ENCODE data around the gene CCDC90B. TPM values are rescaled to one million over a fixed set of nuclear protein-coding genes. Genes with fewer than 3 reads are reported as not detected.

Gene CCDC90B
- total and polyA plus RNA-seq, 10 of the 15 experiments (the other 5 are each of a cell fraction or from before 2014, with no cell fraction given) = 33.2 to 91.5 (median 59.2) TPM

- FAIRE-seq = no peak
- SMC1A ChIA-PET (ENCODE audit: uncharacterized antibody, unreplicated experiment) = interaction anchor here (1.0 kb wide), 1 partner anchor 359 kb away, joined by 3 read pairs; no protein-coding TSS in a partner anchor
- TF ChIP-seq PAX5 (IDR thresholded peaks at IDR 0.05; ENCODE audit: borderline replicate concordance, low read depth, low read length) (no peak), BCL11A (IDR thresholded peaks at IDR 0.05; ENCODE audit: low read depth, low read length) (no peak), CHD4 (IDR thresholded peaks at IDR 0.05) (no peak), NFYA (IDR thresholded peaks at IDR 0.05; ENCODE audit: borderline replicate concordance, low read depth, low read length) (no peak), RAD21 (IDR thresholded peaks at IDR 0.05; ENCODE audit: insufficient read depth, low read depth, low read length) (no peak), ZNF592 (IDR thresholded peaks at IDR 0.05) (no peak), FOXM1 (IDR thresholded peaks at IDR 0.05; ENCODE audit: low read depth, low read length) (no peak), TCF12 (IDR thresholded peaks at IDR 0.05; ENCODE audit: low read depth, low read length) (no peak)
- TF ChIP-seq, protein P1, sequence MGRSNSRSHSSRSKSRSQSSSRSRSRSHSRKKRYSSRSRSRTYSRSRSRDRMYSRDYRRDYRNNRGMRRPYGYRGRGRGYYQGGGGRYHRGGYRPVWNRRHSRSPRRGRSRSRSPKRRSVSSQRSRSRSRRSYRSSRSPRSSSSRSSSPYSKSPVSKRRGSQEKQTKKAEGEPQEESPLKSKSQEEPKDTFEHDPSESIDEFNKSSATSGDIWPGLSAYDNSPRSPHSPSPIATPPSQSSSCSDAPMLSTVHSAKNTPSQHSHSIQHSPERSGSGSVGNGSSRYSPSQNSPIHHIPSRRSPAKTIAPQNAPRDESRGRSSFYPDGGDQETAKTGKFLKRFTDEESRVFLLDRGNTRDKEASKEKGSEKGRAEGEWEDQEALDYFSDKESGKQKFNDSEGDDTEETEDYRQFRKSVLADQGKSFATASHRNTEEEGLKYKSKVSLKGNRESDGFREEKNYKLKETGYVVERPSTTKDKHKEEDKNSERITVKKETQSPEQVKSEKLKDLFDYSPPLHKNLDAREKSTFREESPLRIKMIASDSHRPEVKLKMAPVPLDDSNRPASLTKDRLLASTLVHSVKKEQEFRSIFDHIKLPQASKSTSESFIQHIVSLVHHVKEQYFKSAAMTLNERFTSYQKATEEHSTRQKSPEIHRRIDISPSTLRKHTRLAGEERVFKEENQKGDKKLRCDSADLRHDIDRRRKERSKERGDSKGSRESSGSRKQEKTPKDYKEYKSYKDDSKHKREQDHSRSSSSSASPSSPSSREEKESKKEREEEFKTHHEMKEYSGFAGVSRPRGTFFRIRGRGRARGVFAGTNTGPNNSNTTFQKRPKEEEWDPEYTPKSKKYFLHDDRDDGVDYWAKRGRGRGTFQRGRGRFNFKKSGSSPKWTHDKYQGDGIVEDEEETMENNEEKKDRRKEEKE (IDR thresholded peaks at IDR 0.05) = no peak
- TF ChIP-seq, protein P2, sequence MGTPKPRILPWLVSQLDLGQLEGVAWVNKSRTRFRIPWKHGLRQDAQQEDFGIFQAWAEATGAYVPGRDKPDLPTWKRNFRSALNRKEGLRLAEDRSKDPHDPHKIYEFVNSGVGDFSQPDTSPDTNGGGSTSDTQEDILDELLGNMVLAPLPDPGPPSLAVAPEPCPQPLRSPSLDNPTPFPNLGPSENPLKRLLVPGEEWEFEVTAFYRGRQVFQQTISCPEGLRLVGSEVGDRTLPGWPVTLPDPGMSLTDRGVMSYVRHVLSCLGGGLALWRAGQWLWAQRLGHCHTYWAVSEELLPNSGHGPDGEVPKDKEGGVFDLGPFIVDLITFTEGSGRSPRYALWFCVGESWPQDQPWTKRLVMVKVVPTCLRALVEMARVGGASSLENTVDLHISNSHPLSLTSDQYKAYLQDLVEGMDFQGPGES (IDR thresholded peaks at IDR 0.05) = no peak
- TF ChIP-seq, protein P3, sequence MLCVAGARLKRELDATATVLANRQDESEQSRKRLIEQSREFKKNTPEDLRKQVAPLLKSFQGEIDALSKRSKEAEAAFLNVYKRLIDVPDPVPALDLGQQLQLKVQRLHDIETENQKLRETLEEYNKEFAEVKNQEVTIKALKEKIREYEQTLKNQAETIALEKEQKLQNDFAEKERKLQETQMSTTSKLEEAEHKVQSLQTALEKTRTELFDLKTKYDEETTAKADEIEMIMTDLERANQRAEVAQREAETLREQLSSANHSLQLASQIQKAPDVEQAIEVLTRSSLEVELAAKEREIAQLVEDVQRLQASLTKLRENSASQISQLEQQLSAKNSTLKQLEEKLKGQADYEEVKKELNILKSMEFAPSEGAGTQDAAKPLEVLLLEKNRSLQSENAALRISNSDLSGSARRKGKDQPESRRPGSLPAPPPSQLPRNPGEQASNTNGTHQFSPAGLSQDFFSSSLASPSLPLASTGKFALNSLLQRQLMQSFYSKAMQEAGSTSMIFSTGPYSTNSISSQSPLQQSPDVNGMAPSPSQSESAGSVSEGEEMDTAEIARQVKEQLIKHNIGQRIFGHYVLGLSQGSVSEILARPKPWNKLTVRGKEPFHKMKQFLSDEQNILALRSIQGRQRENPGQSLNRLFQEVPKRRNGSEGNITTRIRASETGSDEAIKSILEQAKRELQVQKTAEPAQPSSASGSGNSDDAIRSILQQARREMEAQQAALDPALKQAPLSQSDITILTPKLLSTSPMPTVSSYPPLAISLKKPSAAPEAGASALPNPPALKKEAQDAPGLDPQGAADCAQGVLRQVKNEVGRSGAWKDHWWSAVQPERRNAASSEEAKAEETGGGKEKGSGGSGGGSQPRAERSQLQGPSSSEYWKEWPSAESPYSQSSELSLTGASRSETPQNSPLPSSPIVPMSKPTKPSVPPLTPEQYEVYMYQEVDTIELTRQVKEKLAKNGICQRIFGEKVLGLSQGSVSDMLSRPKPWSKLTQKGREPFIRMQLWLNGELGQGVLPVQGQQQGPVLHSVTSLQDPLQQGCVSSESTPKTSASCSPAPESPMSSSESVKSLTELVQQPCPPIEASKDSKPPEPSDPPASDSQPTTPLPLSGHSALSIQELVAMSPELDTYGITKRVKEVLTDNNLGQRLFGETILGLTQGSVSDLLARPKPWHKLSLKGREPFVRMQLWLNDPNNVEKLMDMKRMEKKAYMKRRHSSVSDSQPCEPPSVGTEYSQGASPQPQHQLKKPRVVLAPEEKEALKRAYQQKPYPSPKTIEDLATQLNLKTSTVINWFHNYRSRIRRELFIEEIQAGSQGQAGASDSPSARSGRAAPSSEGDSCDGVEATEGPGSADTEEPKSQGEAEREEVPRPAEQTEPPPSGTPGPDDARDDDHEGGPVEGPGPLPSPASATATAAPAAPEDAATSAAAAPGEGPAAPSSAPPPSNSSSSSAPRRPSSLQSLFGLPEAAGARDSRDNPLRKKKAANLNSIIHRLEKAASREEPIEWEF (IDR thresholded peaks at IDR 0.05; ENCODE audit: insufficient replicate concordance, low read depth, low read length) = no peak
These were observed 64.5 kb downstream of the CCDC90B start for GRCh38 chr11:83221694-83222093.

More at GRCh38 chr11:83221694-83222093, 64.5 kb downstream of the CCDC90B start:
- no peak for DNase-seq (ENCODE audit: low read depth, low spot score)
- Histone ChIP-seq H3K36me3 (ENCODE audit: control insufficient read depth in 2 of 2, insufficient read depth in 2 of 2, low read length in 1 of 2) (no peaks in the 10 kb centered on the region), H3K27ac (ENCODE audit: control insufficient read depth, insufficient read depth) (no peak overlapping the region), H3K9me3 (replicated peaks; ENCODE audit: control insufficient read depth, insufficient read depth, low read length) (no peaks in the 10 kb centered on the region), H3K4me2 (ENCODE audit: control insufficient read depth, insufficient read depth) (no peak overlapping the region), H3K4me1 (ENCODE audit: control insufficient read depth, insufficient read depth, low read length) (no peaks in the 10 kb centered on the region), H3K27me3 (replicated peaks in 1 of 2; ENCODE audit: control insufficient read depth in 2 of 2, insufficient read depth in 2 of 2, low read length in 1 of 2) (no peaks in the 10 kb centered on the region), H3K79me2 (ENCODE audit: control insufficient read depth, insufficient read depth, low read length) (no peaks in the 10 kb centered on the region), H2AFZ (ENCODE audit: control insufficient read depth, low read depth, low read length) (no peak overlapping the region), H3K4me3 (no peak overlapping the region), H3K9ac (ENCODE audit: control insufficient read depth, insufficient read depth, low read length) (no peak overlapping the region), H4K20me1 (ENCODE audit: control insufficient read depth, insufficient read depth) (no peaks in the 10 kb centered on the region)
- BruUV-seq (replicated peaks) = no TSS peak
- ChIA-PET RAD21 (ENCODE audit: unreplicated experiment) (no interaction called here), CTCF (interaction anchor here (0.7 kb wide), 1 partner anchor 15 kb away, joined by 3 read pairs; no protein-coding TSS in a partner anchor), POLR2A (no interaction called here)
- no peak for ATAC-seq
- in situ Hi-C loops (cut with MboI) = no loop called here
- intact Hi-C loops (cut with micrococcal nuclease; ENCODE audit: unreplicated experiment) = no loop called here
